ENCODE data around the gene DSCAM. TPM values are rescaled to one million over a fixed set of nuclear protein-coding genes. Genes with fewer than 3 reads are reported as not detected.

DSCAM gene
- total RNA-seq, 1 experiment from 2014 or later = not detected

- DNase-seq (ENCODE audit: low read depth, low spot score) (no peak), ATAC-seq (no peak)
- H4K20me1 ChIP-seq (ENCODE audit: insufficient read depth) = no peaks in the 10 kb centered on the region
- intact Hi-C loops (cut with micrococcal nuclease) = no loop called here
- no peak overlapping the region for H3K27ac ChIP-seq (ENCODE audit: low read depth, low read length)
- ChIA-PET POLR2A (no interaction called here), RAD21 (ENCODE audit: low non-redundant PET in 1 of 2, low total read pairs in 2 of 2, uncharacterized antibody in 2 of 2, unreplicated experiment in 2 of 2) (no interaction called here), CTCF (no interaction called here)
- no peak overlapping the region for H3K4me2 ChIP-seq (ENCODE audit: low read length)
- no peaks in the 10 kb centered on the region for H3K4me1 ChIP-seq (ENCODE audit: control insufficient read depth in 1 of 2, insufficient read depth in 2 of 2, low read length in 2 of 2)
- TF ChIP-seq CTCF (IDR thresholded peaks at IDR 0.05 in 2 of 3, conservative IDR thresholded peaks at IDR 0.05 in 1 of 3; ENCODE audit: borderline replicate concordance in 1 of 3, insufficient read depth in 1 of 3, low read depth in 2 of 3, low read length in 2 of 3) (no peak), YY1 (IDR thresholded peaks at IDR 0.05; ENCODE audit: extremely low read depth, insufficient replicate concordance, low read depth, low read length) (no peak), SIN3A (IDR thresholded peaks at IDR 0.05; ENCODE audit: low read depth) (no peak), CEBPB (IDR thresholded peaks at IDR 0.05; ENCODE audit: low read depth) (no peak), ZBTB33 (IDR thresholded peaks at IDR 0.05; ENCODE audit: extremely low read depth, insufficient replicate concordance, low read length) (no peak), POLR2AphosphoS5 (IDR thresholded peaks at IDR 0.05; ENCODE audit: low read depth, low read length) (no peak), SP1 (IDR thresholded peaks at IDR 0.05; ENCODE audit: low read depth) (no peak), POLR2A (IDR thresholded peaks at IDR 0.05; ENCODE audit: borderline replicate concordance, extremely low read depth, insufficient read depth, insufficient read length) (no peak), ZNF274 (IDR thresholded peaks at IDR 0.05; ENCODE audit: low read depth, low read length) (no peak), FOSL1 (IDR thresholded peaks at IDR 0.05; ENCODE audit: low read depth) (no peak), EZH2phosphoT487 (IDR thresholded peaks at IDR 0.05; ENCODE audit: borderline replicate concordance) (no peak), JUND (IDR thresholded peaks at IDR 0.05) (no peak)
- TF ChIP-seq, protein P1, sequence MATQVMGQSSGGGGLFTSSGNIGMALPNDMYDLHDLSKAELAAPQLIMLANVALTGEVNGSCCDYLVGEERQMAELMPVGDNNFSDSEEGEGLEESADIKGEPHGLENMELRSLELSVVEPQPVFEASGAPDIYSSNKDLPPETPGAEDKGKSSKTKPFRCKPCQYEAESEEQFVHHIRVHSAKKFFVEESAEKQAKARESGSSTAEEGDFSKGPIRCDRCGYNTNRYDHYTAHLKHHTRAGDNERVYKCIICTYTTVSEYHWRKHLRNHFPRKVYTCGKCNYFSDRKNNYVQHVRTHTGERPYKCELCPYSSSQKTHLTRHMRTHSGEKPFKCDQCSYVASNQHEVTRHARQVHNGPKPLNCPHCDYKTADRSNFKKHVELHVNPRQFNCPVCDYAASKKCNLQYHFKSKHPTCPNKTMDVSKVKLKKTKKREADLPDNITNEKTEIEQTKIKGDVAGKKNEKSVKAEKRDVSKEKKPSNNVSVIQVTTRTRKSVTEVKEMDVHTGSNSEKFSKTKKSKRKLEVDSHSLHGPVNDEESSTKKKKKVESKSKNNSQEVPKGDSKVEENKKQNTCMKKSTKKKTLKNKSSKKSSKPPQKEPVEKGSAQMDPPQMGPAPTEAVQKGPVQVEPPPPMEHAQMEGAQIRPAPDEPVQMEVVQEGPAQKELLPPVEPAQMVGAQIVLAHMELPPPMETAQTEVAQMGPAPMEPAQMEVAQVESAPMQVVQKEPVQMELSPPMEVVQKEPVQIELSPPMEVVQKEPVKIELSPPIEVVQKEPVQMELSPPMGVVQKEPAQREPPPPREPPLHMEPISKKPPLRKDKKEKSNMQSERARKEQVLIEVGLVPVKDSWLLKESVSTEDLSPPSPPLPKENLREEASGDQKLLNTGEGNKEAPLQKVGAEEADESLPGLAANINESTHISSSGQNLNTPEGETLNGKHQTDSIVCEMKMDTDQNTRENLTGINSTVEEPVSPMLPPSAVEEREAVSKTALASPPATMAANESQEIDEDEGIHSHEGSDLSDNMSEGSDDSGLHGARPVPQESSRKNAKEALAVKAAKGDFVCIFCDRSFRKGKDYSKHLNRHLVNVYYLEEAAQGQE (IDR thresholded peaks at IDR 0.05; ENCODE audit: low read depth) = no peak
- peaks cover 16 to 61% of the 10 kb centered on the region in 2 experiments for H3K9me3 ChIP-seq (ENCODE audit: control insufficient read depth in 1 of 2, insufficient read depth in 1 of 2, low read depth in 1 of 2, low read length in 2 of 2)
- H3K4me3 ChIP-seq (replicated peaks in 1 of 2; ENCODE audit: low read depth in 1 of 2, low read length in 2 of 2) = no peak overlapping the region
- H3K27me3 ChIP-seq (ENCODE audit: insufficient read depth, low read length) = no peaks in the 10 kb centered on the region
- no peak overlapping the region for H3K9ac ChIP-seq (ENCODE audit: low read length)
- H3K36me3 ChIP-seq (ENCODE audit: control insufficient read depth in 1 of 2, insufficient read depth in 2 of 2, low read length in 2 of 2) = no peaks in the 10 kb centered on the region
- no TSS peak for BruUV-seq (replicated peaks)
- H3K9me2 ChIP-seq (ENCODE audit: insufficient read depth) = no peaks in the 10 kb centered on the region
- H3K79me2 ChIP-seq (ENCODE audit: insufficient read depth, low read length) = no peaks in the 10 kb centered on the region
- no peak overlapping the region for H2AFZ ChIP-seq (ENCODE audit: low read depth, low read length, poor library complexity, severe bottlenecking)
Observed at GRCh38 chr21:40284409-40284808, 562.5 kb downstream of the DSCAM start.

Data from HCT116 (cell line).